CMK (cell line): ENCODE measurements around the gene CACNG7.
"Not testable (repeated sequence)": the region's sequence is repeated elsewhere in the genome, so short reads cannot be mapped to it uniquely, and the experiment has no call there.

ENCODE experiments used
- DNase-seq: peaks from one replicate; pipeline ENCODE4 v3.0.0-alpha.2; 2010; ENCODE audit warnings: low read depth

CACNG7 gene, protein sequence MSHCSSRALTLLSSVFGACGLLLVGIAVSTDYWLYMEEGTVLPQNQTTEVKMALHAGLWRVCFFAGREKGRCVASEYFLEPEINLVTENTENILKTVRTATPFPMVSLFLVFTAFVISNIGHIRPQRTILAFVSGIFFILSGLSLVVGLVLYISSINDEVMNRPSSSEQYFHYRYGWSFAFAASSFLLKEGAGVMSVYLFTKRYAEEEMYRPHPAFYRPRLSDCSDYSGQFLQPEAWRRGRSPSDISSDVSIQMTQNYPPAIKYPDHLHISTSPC

DNA sequence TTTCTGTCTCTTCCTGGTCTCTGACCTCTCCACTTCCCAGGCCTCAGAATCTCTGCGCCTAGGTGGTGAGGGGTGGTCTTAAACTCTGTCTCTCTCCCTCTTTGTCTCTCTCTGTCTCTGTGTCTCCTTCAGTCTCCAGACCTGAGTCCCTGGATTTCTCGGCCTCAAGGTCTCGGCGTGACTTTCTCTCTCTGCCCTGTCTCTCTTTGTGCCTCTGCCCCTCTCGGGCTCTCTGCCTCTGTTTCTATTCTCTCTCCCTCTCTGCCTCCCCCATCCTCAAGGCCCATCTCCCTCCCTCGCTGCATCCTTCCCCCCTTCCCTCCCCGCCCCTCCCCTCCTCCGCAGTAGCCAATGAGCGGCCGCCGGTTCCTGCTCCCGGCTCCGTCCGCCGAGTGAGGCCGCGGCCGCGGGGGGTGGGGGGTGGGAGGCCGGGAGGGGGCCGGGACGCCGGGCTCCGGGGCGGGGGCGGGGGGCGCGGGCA lies at the start of gene CACNG7:
TSS of gene CACNG7 (plus strand) at position 344 of the 481 bp plus-strand sequence. CDS start 3,554 bp downstream, outside the sequence.
- DNase-seq, result no peak

DNA sequence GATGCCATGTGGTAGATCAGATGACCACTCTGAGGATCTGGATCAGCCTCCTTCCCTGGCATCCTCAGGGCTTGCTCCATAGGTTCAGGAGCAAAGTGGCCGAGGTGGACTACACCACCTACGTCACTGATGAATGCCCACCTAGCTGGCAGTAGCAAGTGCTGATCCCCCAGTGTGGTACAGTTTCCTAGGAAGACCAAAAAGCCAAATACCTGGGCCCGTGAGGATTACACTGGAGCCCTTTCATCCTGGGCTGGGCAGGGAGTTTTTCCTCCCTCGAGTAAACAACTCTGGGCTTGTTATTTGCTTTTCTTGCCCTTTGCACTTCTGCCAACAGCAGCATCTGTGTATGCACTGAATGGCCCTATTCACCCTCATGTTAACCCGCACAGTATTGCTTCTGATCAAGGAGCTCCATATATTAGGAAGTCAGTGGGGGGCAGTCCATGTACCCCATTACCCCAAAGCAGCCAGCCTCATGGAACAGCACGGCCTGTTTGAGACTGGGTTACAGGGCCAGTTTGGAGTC lies 44.7 kb upstream of the CACNG7 start:
- no peak for DNase-seq

DNA sequence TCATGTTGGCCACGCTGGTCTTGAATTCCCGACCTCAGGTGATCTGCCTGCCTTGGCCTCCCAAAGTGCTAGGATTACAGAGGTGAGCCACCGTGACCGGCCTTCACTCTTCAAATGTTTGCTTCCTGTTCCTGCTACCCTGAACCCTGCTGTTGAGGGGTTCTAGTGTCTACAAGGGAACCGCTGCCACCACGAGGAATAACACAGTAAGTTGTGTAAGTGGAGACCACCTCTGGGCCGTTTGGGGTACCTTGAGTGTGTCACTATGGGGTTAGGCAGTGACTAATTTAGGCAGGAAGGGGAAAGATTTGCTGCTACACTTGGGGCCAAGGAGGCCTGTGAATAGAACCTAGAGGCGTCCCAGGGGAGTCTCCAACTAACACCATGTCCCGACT lies 43.6 kb upstream of the CACNG7 start:
- no peak for DNase-seq

DNA sequence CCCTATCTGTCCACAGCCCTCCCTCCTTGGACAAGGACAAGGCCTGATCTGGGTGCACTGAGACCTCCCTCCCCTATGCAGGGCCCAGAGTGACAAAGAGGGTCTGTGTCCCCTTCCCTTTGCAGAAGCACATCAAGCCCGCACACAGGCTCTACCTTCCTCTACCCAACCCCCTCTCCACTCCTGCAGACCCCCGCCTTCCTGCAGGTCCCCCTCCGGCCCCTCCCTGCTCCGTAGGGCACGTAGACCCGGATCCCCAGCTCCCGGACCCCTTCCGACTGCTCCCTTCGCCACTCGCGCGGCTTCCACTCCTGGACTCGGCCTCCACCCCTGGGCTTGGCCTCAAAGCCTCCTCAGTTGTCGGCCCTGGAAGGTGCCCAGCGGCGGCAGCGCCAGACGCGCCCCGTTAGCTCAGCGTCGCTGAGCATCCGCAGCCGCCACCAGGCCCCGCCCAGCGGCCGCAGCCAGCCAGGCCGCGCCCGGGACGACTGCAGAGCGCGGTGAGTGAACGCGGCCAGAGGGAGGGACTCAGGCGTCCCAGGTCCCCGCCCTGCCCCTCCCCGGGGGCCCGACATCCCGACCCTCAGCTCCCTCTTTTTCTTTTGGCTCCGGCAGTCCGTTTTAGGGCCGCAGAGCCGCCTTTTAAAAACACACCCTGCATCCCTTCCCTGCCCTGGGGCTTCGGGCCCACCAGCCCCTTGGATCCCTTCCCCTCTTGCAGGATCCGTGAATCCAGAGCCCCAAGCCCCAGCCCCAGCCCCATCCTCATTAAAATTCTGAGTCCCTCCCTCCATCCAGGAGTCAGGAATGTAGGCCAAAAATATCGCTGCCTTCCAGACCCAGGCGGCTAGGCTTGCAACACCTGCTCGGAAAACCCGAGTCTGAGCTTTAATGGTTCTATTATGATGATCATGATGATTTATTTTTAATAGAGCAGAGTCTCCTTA lies 42.9 kb upstream of the CACNG7 start:
- DNase-seq, result no peak

DNA sequence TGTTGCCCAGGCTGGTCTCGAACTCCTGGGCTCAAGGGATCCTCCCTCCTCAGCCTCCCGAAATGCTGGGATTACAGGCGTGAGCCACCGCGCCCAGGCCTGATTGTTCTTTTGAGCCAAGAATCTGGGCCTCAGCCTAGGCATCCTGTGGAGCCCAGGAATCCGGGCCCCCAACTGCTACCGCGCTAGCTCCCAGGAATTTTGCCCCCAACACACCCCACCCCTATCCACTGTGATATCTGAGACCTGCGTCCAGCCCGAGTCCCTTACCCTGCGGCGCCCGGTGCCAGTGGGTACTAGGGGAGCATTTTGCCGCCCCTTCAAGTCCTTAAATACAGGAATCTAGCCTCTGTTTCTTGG lies 42.2 kb upstream of the CACNG7 start:
- no peak for DNase-seq

DNA sequence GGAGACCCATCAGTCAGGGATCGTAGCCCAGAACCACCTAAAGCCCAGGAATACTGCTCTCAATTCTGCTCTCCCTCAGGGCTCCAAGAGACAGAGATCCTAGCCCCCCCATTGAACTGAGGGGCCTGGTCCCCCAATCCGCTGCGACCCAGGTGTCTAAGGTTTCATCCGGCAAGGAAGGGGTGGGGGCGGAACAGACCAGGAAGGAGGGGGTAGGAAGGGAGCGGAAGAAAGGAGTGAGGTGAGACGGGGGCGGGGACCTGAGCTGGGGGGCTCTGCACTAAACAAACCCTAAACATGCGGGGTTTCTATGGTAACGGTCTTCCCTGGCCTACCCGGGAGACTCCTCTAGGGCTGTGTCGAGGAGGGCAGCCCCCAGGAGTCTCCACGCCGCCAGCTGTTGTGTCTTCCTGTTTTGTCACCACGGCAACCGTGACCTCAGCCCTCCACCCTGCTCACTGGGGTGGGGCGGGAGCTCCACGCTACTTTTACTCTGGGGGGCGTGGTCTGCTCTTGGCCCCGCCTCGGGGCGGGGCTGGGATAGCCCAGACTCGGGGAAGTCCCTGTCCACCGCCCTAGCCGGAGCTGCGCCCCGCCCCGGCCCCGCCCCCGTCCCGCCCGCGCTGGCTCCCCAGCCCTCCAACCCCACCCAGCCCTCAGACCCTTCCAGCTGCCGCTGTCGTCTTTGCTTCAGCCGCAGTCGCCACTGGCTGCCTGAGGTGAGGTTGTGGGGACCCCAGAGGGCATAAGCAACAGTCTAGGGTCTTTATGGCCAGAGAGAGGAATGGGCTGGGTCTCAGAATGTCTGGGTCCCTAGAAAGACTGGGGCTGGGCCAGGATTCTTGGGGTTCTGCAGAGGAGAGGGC lies 41.6 kb upstream of the CACNG7 start, which contains the start of gene MYADM:
TSS of gene MYADM (plus strand) at position 659 of the 866 bp plus-strand sequence. CDS start 5,647 bp downstream, outside the sequence.
- DNase-seq, result peak; percentile 97

DNA sequence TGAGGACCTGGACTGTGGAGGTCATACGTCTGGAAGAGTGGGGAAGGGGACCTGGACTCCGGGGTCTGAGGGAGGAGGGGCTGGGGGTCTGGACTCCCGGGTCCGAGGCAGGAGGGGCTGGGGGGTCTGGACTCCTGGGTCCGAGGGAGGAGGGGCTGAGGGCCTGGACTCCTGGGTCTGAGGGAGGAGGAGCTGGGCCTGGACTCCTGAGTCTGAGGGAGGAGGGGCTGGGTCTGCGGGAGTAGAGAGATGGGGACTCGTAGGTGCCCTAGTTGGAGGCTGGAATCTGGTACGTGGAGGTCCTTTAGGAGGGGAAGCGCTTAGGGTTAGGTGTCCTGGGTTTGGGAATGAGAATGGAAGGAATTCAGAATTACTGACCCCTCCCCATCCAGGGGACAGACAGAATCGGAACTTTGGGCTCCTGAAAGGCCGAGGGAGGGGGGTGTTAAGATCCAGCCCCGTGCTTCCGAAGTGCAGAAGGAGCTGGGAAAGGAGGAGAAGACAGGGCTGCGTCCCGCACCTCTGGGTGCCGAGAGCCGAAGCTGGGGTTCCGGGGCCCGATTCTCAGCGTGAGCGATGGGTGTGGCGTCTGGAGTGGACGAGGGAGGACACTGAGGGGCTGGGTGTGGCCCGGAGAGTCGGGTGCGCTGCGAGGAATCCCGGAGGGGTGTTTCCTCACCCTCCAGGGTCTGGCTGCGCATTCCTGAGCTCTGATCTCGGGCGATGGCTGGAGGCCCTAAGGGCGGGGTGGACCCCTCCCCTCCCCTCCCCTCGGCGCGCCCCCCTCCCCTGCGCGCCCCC lies 40.8 kb upstream of the CACNG7 start:
- DNase-seq, result no peak

DNA sequence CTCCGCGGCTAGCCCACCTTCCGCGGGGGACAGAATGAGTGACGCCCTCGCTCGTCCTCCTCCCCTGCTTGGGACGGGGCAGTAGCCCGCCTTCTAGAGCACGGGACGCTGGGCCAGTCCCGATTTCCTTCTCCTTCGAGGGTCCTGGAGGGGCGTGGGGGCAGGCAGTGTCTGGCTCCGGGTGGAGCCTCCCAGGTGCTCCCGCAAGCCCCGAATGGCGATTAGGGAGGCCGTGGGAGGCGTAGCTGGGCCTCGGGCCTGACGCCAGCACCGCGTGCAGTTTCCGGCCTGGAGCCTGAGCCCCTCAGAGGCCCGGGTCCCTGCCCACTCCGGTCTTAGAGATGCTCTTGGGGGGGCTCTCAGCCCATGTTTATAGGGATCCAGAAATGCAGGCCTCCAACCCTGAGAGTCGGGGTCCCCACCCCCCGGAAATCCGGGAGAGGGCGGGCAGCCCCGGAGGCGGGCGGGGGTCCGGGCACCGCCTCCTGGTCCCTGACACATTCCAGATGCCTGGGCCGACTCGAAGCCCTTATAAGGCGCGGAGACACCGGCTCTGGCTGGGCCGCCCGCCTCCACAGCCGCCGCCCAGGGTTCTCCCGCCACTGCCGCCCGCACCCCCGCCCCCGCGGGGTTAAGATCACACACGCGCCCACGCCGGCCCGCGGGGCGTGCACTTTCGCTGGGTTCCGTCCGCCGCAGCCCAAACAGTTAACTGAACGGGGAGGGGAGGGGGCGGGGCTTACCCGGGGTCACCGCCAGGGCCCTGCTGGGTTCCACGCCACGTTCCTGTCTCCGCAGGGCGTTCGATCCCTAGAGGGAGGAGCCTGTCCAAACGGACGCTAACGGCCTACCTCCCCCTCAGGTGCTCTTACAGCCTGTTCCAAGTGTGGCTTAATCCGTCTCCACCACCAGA lies 39.9 kb upstream of the CACNG7 start:
- DNase-seq, result peak; percentile 94

DNA sequence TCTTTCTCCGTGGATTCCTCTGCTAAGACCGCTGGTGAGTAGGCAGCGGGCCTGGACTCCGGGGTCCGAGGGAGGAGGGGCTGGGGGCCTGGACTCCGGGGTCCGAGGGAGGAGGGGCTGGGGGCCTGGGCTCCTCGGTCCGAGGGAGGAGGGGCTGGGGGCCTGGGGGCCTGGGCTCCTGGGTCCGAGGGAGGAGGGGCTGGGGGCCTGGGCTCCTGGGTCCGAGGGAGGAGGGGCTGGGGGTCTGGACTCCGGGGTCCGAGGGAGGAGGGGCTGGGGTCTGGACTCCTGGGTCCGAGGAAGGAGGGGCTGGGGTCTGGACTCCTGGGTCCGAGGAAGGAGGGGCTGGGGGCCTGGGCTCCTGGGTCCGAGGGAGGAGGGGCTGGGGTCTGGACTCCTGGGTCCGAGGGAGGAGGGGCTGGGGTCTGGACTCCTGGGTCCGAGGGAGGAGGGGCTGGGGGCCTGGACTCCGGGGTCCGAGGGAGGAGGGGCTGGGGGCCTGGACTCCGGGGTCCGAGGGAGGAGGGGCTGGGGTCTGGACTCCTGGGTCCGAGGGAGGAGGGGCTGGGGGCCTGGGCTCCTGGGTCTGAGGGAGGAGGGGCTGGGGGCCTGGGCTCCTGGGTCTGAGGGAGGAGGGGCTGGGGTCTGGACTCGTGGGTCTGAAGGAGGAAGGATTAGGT lies 39.1 kb upstream of the CACNG7 start:
- not testable (repeated sequence) for DNase-seq

DNA sequence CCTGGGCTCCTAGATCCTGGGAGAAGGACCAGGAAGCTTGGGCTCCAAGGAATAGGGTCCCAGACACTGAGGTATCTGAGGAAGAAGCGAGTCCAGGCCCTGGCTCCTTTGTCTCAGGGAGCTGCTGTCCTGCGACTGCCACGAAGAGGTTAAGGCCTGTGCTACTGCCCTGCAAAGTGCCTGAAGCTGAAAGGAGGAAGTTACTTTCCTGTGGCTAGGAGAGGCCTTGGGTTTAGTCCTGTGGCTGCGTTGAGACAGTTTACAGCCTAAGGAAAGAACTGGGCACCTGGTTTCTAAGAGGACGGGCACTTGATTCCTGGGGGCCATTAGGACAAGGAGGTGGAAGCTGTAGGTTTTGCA lies 38.6 kb upstream of the CACNG7 start:
- DNase-seq, result no peak

DNA sequence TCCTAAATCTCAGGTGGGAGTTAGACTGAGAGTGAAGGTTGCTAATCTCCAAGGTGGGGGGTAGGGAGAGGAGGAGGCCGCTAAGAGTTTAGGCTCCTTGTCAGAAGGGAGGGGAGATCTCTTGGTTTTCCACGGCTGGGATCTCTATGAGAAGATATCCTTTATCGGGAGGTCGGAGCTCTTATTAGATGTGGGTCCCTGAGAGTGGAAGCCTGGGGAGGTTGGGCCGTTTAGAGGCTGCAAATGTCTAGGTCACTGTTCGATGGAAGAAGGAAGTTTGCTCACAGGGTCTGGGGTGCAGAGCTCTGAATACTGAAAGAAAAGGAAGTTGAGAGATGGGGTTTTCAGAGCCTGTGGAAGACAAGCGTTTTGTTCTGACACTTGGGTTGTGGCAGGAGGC lies 37.6 kb upstream of the CACNG7 start:
- no peak for DNase-seq

DNA sequence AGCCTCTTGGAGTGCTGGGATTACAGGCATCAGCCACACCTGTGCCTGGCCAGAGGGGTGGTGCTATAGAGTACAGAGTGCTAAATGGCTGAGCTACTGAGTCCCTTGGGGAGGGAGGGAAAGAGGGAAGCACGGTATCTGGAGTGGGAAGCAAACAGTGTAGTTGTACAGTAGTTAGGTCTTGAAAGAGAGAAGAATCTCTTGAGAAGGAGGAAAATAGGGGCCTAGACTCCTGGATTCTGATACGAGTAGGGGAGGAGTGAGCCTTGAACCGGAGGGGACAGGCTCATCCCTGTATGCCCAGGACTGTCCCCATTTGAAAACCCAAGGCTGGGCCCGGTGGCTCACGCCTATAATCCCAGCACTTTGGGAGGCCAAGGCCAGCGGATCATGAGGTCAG lies 36.3 kb upstream of the CACNG7 start:
- no peak for DNase-seq

DNA sequence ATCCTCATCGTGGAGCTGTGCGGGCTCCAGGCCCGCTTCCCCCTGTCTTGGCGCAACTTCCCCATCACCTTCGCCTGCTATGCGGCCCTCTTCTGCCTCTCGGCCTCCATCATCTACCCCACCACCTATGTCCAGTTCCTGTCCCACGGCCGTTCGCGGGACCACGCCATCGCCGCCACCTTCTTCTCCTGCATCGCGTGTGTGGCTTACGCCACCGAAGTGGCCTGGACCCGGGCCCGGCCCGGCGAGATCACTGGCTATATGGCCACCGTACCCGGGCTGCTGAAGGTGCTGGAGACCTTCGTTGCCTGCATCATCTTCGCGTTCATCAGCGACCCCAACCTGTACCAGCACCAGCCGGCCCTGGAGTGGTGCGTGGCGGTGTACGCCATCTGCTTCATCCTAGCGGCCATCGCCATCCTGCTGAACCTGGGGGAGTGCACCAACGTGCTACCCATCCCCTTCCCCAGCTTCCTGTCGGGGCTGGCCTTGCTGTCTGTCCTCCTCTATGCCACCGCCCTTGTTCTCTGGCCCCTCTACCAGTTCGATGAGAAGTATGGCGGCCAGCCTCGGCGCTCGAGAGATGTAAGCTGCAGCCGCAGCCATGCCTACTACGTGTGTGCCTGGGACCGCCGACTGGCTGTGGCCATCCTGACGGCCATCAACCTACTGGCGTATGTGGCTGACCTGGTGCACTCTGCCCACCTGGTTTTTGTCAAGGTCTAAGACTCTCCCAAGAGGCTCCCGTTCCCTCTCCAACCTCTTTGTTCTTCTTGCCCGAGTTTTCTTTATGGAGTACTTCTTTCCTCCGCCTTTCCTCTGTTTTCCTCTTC lies 35.1 kb upstream of the CACNG7 start:
- no peak for DNase-seq

DNA sequence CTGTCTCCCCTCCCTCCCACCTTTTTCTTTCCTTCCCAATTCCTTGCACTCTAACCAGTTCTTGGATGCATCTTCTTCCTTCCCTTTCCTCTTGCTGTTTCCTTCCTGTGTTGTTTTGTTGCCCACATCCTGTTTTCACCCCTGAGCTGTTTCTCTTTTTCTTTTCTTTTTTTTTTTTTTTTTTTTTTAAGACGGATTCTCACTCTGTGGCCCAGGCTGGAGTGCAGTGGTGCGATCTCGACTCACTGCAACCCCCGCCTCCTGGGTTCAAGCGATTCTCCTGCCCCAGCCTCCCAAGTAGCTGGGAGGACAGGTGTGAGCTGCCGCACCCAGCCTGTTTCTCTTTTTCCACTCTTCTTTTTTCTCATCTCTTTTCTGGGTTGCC lies 34.5 kb upstream of the CACNG7 start:
- DNase-seq, result no peak

DNA sequence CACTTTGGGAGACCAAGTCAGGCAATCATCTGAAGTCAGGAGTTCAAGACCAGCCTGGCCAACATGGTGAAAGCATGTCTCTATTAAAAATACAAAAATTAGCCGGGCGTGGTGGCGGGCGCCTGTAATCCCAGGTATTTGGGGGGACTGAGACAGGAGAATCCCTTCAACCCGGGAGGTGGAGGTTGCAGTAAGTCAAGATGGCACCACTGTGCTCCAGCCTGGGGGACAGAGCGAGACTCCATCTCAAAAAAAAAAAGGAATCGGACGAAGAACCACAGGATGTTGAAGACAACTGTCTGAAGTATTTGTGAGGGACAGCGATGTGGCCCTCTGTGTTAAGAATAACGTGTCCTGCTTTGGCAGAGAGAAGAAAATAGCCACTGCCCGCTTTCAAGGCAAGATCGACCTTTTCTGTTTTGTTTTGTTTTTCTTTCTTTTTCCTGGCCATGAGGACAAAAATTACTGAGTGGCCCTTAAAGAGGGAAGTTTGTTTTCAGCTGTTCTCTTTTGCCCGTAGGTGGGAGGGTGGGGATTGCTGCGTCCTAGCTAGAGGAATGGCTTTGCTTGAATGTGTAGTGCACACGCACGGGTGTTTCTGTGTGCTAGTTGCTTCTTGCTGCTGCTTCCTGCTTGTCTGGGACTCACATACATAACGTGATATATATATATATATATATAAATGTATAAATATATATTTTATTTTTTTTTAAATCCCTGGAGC lies 33.3 kb upstream of the CACNG7 start:
- no peak for DNase-seq

DNA sequence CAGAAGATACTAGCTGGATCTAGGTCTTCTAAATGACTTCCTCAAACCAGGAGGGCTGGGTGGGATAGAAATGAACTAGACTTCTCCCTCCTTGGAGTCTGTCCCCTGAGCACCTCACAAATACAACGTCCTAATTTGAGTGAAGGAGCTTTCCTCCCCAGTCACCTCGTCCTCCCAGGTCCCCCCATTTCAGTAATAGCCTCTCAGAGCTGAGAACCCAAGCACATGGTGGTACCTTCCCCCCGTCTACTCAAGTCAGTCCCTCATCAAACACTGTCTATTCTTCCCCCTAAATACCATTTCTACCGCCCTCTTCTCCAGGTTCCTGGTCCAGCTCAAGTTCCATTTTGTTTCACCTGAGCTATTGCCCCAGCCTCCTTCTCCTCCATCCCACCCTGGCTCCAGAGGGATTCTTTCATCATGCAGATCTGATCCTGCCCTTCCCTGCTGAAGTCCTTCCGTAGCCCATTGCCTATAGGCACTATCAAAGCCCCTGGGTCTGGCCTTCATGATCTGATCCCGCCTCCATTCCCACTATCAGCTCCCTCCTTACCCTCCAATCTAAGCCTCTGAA lies 32.3 kb upstream of the CACNG7 start:
- DNase-seq, result no peak

DNA sequence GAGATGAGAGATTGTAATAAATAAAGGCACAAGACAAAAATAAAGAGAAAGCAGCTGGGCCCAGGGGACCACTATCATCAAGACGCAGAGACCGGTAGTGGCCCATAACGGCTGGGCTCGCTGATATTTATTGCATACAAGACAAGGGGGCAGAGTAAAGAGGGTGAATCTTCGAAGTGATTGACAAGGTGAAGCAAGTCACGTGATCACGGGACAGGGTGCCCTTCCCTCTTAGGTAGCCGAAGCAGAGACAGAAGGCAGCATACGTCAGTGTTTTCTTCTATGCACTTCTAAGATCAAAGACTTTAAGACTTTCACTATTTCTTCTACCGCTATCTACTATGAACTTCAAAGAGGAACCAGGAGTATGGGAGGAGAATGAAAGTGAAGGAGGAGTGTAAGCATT lies 31.7 kb upstream of the CACNG7 start:
- DNase-seq, result no peak

DNA sequence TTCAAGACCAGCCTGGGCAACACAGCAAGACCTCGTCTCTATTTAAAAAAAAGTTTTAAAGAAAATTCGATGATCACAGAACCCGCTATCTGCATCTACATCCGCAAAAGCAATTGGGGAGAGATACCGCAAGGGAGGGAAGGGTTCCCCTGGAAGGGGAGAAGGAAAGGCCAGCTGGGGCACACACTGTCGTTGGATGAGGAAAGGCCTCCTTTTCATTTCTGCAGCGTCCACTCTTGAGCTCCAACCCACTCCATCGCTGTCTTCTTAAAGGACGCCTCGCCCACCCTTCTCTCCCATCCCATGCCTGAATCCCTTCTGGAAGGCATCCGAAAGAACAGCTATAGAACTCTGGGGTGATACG lies 30.3 kb upstream of the CACNG7 start:
- DNase-seq, result no peak
